Smooth muscle cell (in vitro differentiated cells): ENCODE results near the gene CDH4. TPM values are rescaled to one million over a fixed set of nuclear protein-coding genes. Genes with fewer than 3 reads are reported as not detected.

Experiments
- DNase-seq: peaks from one replicate; lab custom pipeline; 2025; ENCODE audit not compliant: unreplicated experiment; lab: John Stamatoyannopoulos, UW
- H2AFZ ChIP-seq: fragments of 200-600 bp; sonication (generic); 2 replicates; pipeline ENCODE4 v1.6.0; 2016; ENCODE audit warnings: antibody characterized with exemption, low read depth, mild to moderate bottlenecking
- H3F3A ChIP-seq: fragments of 200-600 bp; sonication (generic); 2 replicates; pipeline ENCODE4 v1.6.0; 2017; ENCODE audit warnings: antibody characterized with exemption, low read depth
- H3K27ac ChIP-seq: fragments of 200-600 bp; sonication (generic); 2 replicates; pipeline ENCODE4 v1.5.1; 2016; ENCODE audit warnings: low read depth, mild to moderate bottlenecking
- H3K27me3 ChIP-seq: fragments of 200-600 bp; sonication (generic); 2 replicates; pipeline ENCODE4 v1.6.1; 2016; ENCODE audit warnings: low read depth, mild to moderate bottlenecking
- H3K36me3 ChIP-seq: fragments of 200-600 bp; sonication (generic); 2 replicates; pipeline ENCODE4 v1.5.1; 2016; ENCODE audit warnings: low read depth
- H3K4me1 ChIP-seq: fragments of 200-600 bp; sonication (generic); 2 replicates; pipeline ENCODE4 v1.5.1; 2016; ENCODE audit warnings: low read depth
- H3K4me2 ChIP-seq: fragments of 200-600 bp; sonication (generic); 2 replicates; pipeline ENCODE4 v1.6.0; 2016; ENCODE audit warnings: mild to moderate bottlenecking
- H3K4me3 ChIP-seq: fragments of 200-600 bp; sonication (generic); 2 replicates; pipeline ENCODE4 v1.5.1; 2016; ENCODE audit warnings: mild to moderate bottlenecking
- H3K79me2 ChIP-seq: fragments of 200-600 bp; sonication (generic); 2 replicates; pipeline ENCODE4 v1.6.0; 2016; ENCODE audit warnings: low read depth, mild to moderate bottlenecking
- H3K9ac ChIP-seq: fragments of 200-600 bp; sonication (generic); 2 replicates; pipeline ENCODE4 v1.6.0; 2016; ENCODE audit warnings: low read depth
- H3K9me3 ChIP-seq: fragments of 200-600 bp; sonication (generic); replicated peaks from 2 replicates; pipeline ENCODE4 v1.5.1; 2016; ENCODE audit warnings: low read depth
- H4K20me1 ChIP-seq: fragments of 200-600 bp; sonication (generic); 2 replicates; pipeline ENCODE4 v1.6.0; 2016; ENCODE audit warnings: low read depth
- CTCF ChIP-seq: fragments of 200-600 bp; sonication (generic); IDR thresholded peaks from 2 replicates; pipeline ENCODE4 v1.5.1; 2017; ENCODE audit warnings: borderline replicate concordance, mild to moderate bottlenecking, antibody characterized with exemption; ENCODE audit not compliant: insufficient read depth, poor library complexity, severe bottlenecking
- WGBS: methylation state at CpG from one replicate; pipeline ENCODE4 v1.1.7; 2016; ENCODE audit warnings: low lambda C conversion rate; 5-methylcytosine and 5-hydroxymethylcytosine counted together
- polyA plus RNA-seq: library from polyadenylated mRNA; unstranded; fragments of >200 nt; fragmentation: Nextera tagmentation; extraction: Ambion mirVana; gene quantifications from 2 replicates; pipeline ENCODE4 v1.2.1, GENCODE V29; 2016
- total RNA-seq: library from RNA; depleted of rRNA; stranded (reverse); fragments of >200 nt; gene quantifications from 2 replicates; pipeline ENCODE4 v1.2.3, GENCODE V29; 2014

The CDH4 gene
- total and polyA plus RNA-seq, 2 experiments from 2014 or later: 0.03 to 0.04 TPM

- H3K4me1 ChIP-seq: no peaks in the 10 kb centered on the region
Measured at GRCh38 chr20:61770113-61770585, 518.1 kb downstream of the CDH4 start.

DNA sequence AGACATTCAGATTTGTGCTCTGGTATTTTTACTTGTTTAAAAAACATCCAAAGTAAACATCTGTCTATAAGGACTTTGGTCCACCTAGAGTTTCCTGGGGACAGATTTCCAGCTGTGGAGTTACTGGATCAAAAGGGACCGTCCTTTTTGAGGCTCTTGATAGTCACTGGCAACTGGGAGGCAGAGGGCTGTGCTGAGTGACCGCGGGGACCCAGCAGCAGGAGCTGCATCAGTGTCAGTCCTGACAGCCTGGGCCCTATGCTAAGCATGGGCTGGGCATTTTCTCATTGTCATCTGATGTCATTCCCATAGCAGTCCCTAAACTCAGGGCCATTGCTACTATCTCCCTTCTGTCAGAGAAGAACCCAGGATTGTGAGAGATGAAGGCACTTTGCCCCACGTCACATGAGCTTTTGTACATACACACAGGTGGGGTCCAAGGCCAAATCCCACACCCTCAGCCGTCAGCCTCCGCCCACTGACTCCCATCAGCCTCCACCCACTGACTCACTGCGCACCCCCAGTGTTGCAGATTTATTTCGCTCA is 519.8 kb downstream of the CDH4 start:
- DNase-seq: no peak
- Histone ChIP-seq H2AFZ (no peak overlapping the region), H3K9me3 (no peaks in the 10 kb centered on the region), H3K36me3 (no peaks in the 10 kb centered on the region), H3K4me1 (no peaks in the 10 kb centered on the region), H3K9ac (no peak overlapping the region), H3K4me2 (no peak overlapping the region), H3K27me3 (peaks cover 4% of the 10 kb centered on the region), H3K79me2 (no peaks in the 10 kb centered on the region), H3F3A (no peaks in the 10 kb centered on the region), H4K20me1 (no peaks in the 10 kb centered on the region), H3K27ac (no peak overlapping the region), H3K4me3 (no peak overlapping the region)
- 92% methylated on average over 8 of the region's 8 CpGs for WGBS
- TF ChIP-seq CTCF: no peak

More at GRCh38 chr20:61770113-61770585, 518.1 kb downstream of the CDH4 start:
- Histone ChIP-seq H3K4me2 (no peak overlapping the region), H3K79me2 (no peaks in the 10 kb centered on the region), H3K27me3 (peaks cover 3% of the 10 kb centered on the region), H3K36me3 (no peaks in the 10 kb centered on the region), H3K9ac (no peak overlapping the region), H3F3A (no peaks in the 10 kb centered on the region), H4K20me1 (no peaks in the 10 kb centered on the region), H3K9me3 (no peaks in the 10 kb centered on the region), H3K4me3 (no peak overlapping the region), H2AFZ (no peak overlapping the region), H3K27ac (no peak overlapping the region)
- TF ChIP-seq CTCF: no peak
- DNase-seq: no peak
- WGBS: 90% methylated on average over 16 of the region's 16 CpGs

DNA sequence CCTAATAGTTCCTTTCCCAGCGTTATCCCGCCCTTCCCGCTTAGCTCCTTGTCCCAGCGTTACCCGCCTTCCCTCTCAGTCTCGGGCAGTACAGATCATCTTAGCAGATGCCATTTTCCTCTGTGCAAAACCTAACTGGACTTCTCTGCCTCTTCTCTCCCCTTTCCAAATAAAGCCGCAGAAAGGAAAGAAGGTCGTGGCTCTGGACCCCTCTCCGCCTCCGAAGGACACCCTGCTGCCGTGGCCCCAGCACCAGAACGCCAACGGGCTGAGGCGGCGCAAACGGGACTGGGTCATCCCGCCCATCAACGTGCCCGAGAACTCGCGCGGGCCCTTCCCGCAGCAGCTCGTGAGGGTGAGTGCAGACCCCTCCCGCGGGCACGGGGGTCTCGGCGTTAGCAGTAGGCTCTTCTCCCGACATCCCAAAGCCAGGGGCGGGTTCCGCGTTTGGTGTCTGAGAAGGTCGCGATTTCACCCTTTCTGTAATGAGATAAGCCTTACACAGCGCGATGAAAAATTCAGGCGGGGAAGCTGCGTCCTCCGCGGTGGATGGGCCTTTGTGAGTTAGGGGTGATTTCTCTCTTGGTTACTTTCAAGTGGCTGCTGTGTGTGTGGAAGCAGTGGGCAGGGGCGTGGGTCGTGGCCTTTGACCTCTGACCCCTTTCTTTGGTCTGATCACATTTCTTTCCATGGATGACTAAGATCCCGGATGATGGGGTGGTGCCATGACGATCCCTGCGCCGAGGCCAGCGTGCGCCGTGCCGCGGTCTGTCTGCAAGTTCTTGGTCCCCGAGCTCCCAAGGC is 521.0 kb downstream of the CDH4 start:
- Histone ChIP-seq H3K27ac (no peak overlapping the region), H2AFZ (no peak overlapping the region), H3K9ac (no peak overlapping the region), H4K20me1 (no peaks in the 10 kb centered on the region), H3K36me3 (no peaks in the 10 kb centered on the region), H3K4me1 (no peaks in the 10 kb centered on the region), H3K79me2 (no peaks in the 10 kb centered on the region), H3F3A (no peaks in the 10 kb centered on the region), H3K27me3 (peaks cover 9% of the 10 kb centered on the region), H3K9me3 (no peaks in the 10 kb centered on the region), H3K4me2 (no peak overlapping the region), H3K4me3 (no peak overlapping the region)
- TF ChIP-seq CTCF: no peak
- no peak for DNase-seq
- WGBS: 94% methylated on average over 53 of the region's 53 CpGs
